HG03280 (cell line): ENCODE data around the gene CD160.
"Not testable (repeated sequence)": the region's sequence is repeated elsewhere in the genome, so short reads cannot be mapped to it uniquely, and the experiment has no call there.

Experiments used
- ATAC-seq: cut with Tn5 transposase; IDR thresholded peaks from one replicate; pipeline ENCODE4 v1.9.1; 2021; ENCODE audit warnings: mild to moderate bottlenecking, moderate library complexity; ENCODE audit not compliant: unreplicated experiment

Gene CD160

GRCh38 chr1:145758116-145758515, 38.8 kb downstream of the CD160 start:
- ATAC-seq, result no peak

GRCh38 chr1:145758575-145758974, 39.3 kb downstream of the CD160 start:
- no peak for ATAC-seq

- ATAC-seq, result no peak
These were observed 40.4 kb downstream of the CD160 start for GRCh38 chr1:145759721-145760120.

DNA sequence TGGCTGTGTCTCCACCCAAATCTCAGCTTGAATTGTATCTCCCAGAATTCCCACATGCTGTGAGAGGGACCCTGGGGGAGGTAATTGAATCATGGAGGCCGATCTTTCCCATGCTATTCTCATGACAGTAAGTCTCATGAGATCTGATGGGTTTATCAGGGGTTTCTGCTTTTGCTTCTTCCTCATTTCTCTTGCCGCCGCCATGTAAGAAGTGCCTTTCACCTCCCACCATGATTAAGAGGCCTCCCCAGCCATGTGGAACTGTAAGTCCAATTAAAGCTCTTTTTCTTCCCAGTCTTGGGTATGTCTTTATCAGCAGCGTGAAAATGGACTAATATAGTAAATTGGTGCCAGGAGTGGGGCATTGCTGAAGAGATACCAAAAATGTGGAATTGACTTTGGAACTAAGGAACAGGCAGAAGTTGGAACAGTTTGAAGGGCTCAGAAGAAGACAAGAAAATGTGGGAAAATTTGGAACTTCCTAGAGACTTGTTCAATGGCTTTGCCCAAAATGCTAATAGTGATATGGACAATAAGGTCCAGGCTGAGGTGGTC, 41.2 kb downstream of the CD160 start:
- ATAC-seq, result not testable (repeated sequence)

DNA sequence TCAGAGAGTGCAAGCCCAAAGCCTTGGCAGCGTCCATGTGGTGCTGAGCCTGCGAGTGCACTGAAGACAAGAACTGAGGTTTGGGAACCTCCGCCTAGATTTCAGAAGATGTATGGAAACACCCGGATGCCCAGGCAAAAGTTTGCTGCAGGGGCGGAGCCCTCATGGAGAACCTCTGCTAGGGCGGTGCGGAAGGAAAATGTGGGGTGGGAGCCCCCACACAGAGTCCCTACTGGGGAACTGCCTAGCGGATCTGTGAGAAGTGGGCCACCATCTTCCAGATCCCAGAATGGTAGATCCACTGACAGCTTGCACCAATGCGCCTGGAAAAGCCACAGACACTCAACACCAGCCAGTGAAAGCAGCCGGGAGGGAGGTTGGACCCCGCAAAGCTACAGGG, 42.2 kb downstream of the CD160 start:
- ATAC-seq, result not testable (repeated sequence)

- not testable (repeated sequence) for ATAC-seq
These were observed 42.7 kb downstream of the CD160 start for GRCh38 chr1:145762001-145762400.

DNA sequence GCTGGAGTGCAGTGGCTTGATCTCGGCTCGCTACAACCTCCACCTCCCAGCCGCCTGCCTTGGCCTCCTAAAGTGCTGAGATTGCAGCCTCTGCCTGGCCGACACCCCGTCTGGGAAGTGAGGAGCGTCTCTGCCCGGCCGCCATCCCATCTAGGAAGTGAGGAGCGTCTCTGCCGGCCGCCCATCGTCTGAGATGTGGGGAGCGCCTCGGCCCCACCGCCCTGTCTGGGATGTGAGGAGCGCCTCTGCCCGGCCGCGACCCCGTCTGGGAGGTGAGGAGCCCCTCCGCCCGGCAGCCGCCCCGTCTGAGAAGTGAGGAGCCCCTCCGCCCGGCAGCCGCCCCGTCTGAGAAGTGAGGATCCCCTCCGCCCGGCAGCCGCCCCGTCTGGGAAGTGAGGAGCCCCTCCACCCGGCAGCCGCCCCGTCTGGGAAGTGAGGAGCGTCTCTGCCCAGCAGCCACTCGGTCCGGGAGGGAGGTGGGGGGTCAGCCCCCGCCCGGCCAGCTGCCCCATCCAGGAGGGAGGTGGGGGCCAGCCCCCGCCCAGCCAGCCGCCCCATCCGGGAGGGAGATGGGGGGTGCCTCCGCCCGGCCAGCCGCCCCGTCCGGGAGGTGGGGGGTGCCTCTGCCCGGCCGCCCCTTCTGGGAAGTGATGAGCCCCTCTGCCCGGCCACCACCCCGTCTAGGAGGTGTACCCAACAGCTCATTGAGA, 45.1 kb downstream of the CD160 start:
- ATAC-seq, result not testable (repeated sequence)

GRCh38 chr1:145765127-145765526, 45.8 kb downstream of the CD160 start:
- not testable (repeated sequence) for ATAC-seq

DNA sequence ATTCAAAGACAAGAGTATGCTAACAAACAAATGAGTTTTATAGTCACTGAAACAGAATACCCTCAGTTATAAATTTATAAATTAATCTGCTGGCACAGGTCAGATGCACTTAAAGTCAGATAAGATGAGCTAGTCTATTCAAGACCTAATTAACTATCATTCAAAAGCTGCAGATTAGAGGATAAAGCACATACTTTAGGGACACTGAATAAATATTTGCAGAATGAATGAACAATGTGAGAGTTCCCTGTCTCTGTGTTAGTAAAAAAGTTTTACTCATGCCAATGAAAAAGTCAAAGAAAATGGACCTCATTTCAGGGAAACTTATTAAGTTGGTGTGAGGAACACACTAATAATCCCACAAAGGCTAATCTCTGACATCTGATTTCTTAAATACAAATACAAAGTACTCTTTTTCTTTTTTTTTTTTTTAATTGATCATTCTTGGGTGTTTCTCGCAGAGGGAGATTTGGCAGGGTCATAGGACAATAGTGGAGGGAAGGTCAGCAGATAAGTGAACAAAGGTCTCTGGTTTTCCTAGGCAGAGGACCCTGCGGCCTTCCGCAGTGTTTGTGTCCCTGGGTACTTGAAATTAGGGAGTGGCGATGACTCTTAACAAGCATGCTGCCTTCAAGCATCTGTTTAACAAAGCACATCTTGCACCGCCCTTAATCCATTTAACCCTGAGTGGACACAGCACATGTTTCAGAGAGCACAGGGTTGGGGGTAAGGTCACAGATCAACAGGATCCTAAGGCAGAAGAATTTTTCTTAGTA, 46.5 kb downstream of the CD160 start:
- not testable (repeated sequence) for ATAC-seq

DNA sequence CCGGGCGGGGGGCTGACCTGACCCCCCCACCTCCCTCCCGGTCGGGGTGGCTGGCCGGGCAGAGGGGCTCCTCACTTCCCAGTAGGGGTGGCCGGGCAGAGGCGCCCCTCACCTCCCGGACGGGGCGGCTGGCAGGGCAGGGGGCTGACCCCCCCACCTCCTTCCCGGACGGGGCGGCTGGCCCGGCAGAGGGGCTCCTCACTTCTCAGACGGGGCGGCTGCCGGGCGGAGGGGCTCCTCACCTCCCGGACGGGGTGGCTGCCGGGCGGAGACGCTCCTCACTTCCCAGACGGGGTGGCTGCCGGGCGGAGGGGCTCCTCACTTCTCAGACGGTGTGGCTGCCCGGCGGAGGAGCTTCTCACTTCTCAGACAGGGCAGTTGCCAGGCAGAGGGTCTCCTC, 47.6 kb downstream of the CD160 start:
- not testable (repeated sequence) for ATAC-seq

- ATAC-seq, result not testable (repeated sequence)
These were observed 48.7 kb downstream of the CD160 start for GRCh38 chr1:145768004-145768403.

DNA sequence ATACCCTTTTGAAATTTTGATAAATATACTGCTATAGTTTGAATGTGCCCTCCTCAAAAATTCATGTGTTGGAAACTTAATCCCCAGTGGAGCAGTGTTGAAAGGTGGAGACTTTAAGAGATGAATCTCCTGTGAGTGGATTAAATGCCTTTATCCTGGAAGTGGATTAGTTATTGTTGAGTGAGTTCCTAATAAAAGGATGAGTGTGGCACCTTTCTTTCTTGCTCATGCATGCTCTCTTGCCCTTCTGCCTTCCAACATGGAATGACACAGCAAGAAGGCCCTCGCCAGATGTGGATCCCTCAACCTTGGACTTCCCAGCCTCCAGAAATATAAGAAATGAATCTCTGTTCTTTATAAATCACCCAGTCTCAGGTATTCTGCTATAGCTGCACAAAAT, 51.8 kb downstream of the CD160 start:
- ATAC-seq, result no peak

- no peak for ATAC-seq
These were observed 54.1 kb downstream of the CD160 start for GRCh38 chr1:145773423-145773822.

DNA sequence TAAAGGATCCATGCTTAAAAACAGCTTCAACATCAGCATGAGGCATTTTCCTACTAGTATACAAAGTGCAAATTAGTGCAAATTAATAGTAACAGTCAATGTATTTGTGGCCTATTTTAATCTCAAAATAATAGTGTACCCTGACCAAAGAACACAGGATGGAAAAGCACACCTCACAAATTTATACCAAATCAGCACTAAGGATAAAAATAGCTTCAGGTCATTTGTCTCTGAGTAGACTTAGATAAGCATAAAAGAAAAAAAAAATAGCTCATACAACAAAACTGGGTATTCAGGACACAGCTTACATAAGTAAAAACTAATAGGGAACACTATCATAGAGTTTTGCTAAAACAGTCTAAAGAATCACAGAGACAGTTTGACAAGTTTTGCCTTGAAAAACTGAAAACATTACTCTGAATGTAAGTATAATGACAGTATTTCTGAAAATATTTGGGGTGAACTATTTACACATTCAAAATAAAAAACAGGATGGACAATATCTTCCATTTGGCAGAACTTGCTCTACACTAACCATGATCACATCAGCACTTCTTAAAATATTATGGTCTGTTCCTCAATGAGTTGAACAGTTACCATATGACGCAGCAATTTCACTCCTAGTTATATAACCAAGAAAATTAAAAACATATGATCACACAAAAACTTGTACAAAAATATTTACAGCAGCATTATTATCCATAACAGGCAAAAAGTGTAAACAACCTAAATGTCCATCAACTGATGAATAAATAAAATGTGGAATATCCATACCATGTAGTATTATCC, 58.3 kb downstream of the CD160 start:
- ATAC-seq, result no peak

- no peak for ATAC-seq
These were observed 58.8 kb downstream of the CD160 start for GRCh38 chr1:145778146-145778540.

GRCh38 chr1:145782272-145783099, 63.2 kb downstream of the CD160 start:
- ATAC-seq, result no peak

DNA sequence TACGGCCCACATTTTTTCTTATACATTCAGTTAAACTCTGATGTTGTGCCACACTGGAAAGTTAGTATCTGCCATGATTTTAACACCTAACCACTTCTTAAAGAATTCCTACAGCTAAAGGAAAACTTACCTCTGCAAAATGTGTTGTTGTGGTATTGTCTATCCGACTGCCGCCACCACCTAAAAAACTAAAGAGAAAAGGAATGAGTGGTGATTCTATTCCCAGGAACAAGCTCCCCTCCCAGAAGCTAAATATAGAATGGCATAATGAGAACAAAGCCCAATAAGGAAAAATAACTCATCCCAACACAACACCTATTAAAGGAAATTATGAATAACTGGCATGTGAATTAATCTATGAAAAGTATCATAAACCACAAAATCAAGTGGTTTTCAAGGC, 65.1 kb downstream of the CD160 start:
- ATAC-seq, result no peak

DNA sequence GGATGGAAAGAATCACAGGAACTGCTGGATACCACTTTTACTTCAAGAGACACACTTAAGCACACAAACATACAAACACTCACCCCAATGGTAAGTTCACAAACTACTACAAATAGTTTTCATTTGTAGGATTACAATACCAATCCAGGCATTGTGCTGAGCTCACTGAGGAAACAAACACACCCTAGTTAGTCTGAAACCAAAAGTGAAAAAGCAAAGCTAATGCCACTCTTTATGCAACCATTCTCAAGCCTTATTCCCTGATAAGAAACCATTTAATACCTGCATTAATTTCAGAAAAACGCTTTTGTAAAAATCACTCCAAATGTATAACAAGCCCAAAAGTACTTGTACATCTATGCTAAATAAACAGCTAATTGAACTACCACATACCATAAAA, 66.2 kb downstream of the CD160 start:
- no peak for ATAC-seq

GRCh38 chr1:145786271-145786670, 67.0 kb downstream of the CD160 start:
- ATAC-seq, result no peak

- ATAC-seq, result no peak
These were observed 69.3 kb downstream of the CD160 start for GRCh38 chr1:145788580-145788979.
